GM12878 (cell line): ENCODE measurements around the gene OCRL. TPM values are rescaled to one million over a fixed set of nuclear protein-coding genes. Genes with fewer than 3 reads are reported as not detected.

Experiments
- ATAC-seq: fragments of 200-7000 bp; cut with Tn5 transposase; 3 replicates; pipeline ENCODE4 v1.9.1; 2020; ENCODE audit warnings: mild to moderate bottlenecking, moderate library complexity
- BruUV-seq: library from RNA; stranded (reverse); fragments of 400-500 nt; replicated peaks from 2 replicates; lab custom pipeline; 2021; lab: Mats Ljungman, UMichigan
- CTCF ChIA-PET: fragments of 300-600 bp; sonication (Branson Sonifier 250); formaldehyde crosslinking; extraction: SDS; loops from one replicate; lab custom pipeline; 2021; ENCODE audit warnings: inconsistent platforms; lab: Yijun Ruan, JAX
- POLR2A ChIA-PET: fragments of 350-600 bp; formaldehyde crosslinking; extraction: SDS; loops from one replicate; lab custom pipeline; 2021; ENCODE audit warnings: inconsistent platforms; lab: Charles Lee
- RAD21 ChIA-PET: fragments of 300-600 bp; sonication (Branson Sonifier 250); formaldehyde crosslinking; loops from one replicate; lab custom pipeline; 2023; ENCODE audit warnings: antibody characterized with exemption; ENCODE audit not compliant: unreplicated experiment; lab: Charles Lee
- SMC1A ChIA-PET: fragments of 300-600 bp; sonication (Branson Sonifier 250); formaldehyde crosslinking; loops from one replicate; lab custom pipeline; 2023; ENCODE audit not compliant: unreplicated experiment, uncharacterized antibody; lab: Charles Lee
- DNase-seq: peaks from one replicate; pipeline ENCODE4 v3.0.0-alpha.2; 2011; ENCODE audit warnings: low read depth, low spot score
- FAIRE-seq: peaks from 3 replicates; lab custom pipeline; 2011; peaks lifted over from hg19 to GRCh38; lab: Jason Lieb, UNC
- H2AFZ ChIP-seq: 2 replicates; pipeline ENCODE4 v1.6.0; 2011; ENCODE audit warnings: low read depth, low read length, control low read depth; ENCODE audit not compliant: control insufficient read depth
- H3K27ac ChIP-seq: 2 replicates; pipeline ENCODE4 v1.5.1; 2011; ENCODE audit warnings: control low read depth; ENCODE audit not compliant: control insufficient read depth, insufficient read depth
- H3K27me3 ChIP-seq, 2 experiments: replicated peaks in 1 of 2; 2 replicates each; pipeline versions ENCODE4 v1.6.0 to v1.6.1; 2011; ENCODE audit warnings: low read length in 1 of 2; ENCODE audit not compliant: control insufficient read depth in 2 of 2, insufficient read depth in 2 of 2
- H3K36me3 ChIP-seq, 2 experiments: 2 replicates each; pipeline ENCODE4 v1.5.1; 2011; ENCODE audit warnings: low read length in 1 of 2; ENCODE audit not compliant: control insufficient read depth in 2 of 2, insufficient read depth in 2 of 2
- H3K4me1 ChIP-seq: 2 replicates; pipeline ENCODE4 v1.6.1; 2011; ENCODE audit warnings: mild to moderate bottlenecking, low read length, moderate library complexity, mixed read lengths; ENCODE audit not compliant: control insufficient read depth, insufficient read depth
- H3K4me2 ChIP-seq: 2 replicates; pipeline ENCODE4 v1.6.0; 2011; ENCODE audit warnings: control low read depth; ENCODE audit not compliant: control insufficient read depth, insufficient read depth
- H3K4me3 ChIP-seq: fragments of 200-600 bp; sonication (generic); 2 replicates; pipeline ENCODE4 v1.5.1; 2016
- H3K79me2 ChIP-seq: 2 replicates; pipeline ENCODE4 v1.6.0; 2011; ENCODE audit warnings: low read length; ENCODE audit not compliant: control insufficient read depth, insufficient read depth
- H3K9ac ChIP-seq: 2 replicates; pipeline ENCODE4 v1.8.0; 2011; ENCODE audit warnings: low read length, control low read depth, mixed read lengths; ENCODE audit not compliant: control insufficient read depth, insufficient read depth
- H3K9me3 ChIP-seq: replicated peaks from 3 replicates; pipeline ENCODE4 v1.5.1; 2011; ENCODE audit warnings: mild to moderate bottlenecking, low read length; ENCODE audit not compliant: control insufficient read depth, insufficient read depth
- H4K20me1 ChIP-seq: 2 replicates; pipeline ENCODE4 v1.6.0; 2011; ENCODE audit not compliant: control insufficient read depth, insufficient read depth
- FOS ChIP-seq: IDR thresholded peaks from 3 replicates; pipeline ENCODE4 v1.6.1; 2011; ENCODE audit warnings: borderline replicate concordance; ENCODE audit not compliant: insufficient read length; ENCODE audit errors: extremely low read depth
- IKZF2 ChIP-seq, 2 experiments: fragments of 450-650 bp; IDR thresholded peaks; 2 replicates each; pipeline ENCODE4 v1.6.1; 2017; ENCODE audit warnings: mild to moderate bottlenecking in 2 of 2, moderate library complexity in 2 of 2
- POLR2A ChIP-seq: IDR thresholded peaks from 2 replicates; pipeline ENCODE4 v1.6.1; 2011; ENCODE audit warnings: low read depth, mild to moderate bottlenecking, low read length
- RAD51 ChIP-seq: fragments of 450-650 bp; IDR thresholded peaks from 2 replicates; pipeline ENCODE4 v1.6.1; 2016; ENCODE audit warnings: moderate library complexity, mild to moderate bottlenecking, inconsistent platforms
- SIX5 ChIP-seq: IDR thresholded peaks from 2 replicates; pipeline ENCODE4 v1.6.1; 2011; ENCODE audit warnings: mild to moderate bottlenecking, low read depth, low read length, moderate library complexity; ENCODE audit not compliant: severe bottlenecking
- SKIL ChIP-seq: fragments of 450-650 bp; IDR thresholded peaks from 2 replicates; pipeline ENCODE4 v1.6.1; 2017; ENCODE audit warnings: mild to moderate bottlenecking, low read depth, inconsistent platforms; ENCODE audit not compliant: poor library complexity, severe bottlenecking
- ZNF622 ChIP-seq: fragments of 450-650 bp; IDR thresholded peaks from 2 replicates; pipeline ENCODE4 v1.6.1; 2017; ENCODE audit warnings: mild to moderate bottlenecking, inconsistent platforms
- WGBS: methylation state at CpG from one replicate; pipeline ENCODE4 v1.1.6; 2016; ENCODE audit warnings: low lambda C conversion rate; ENCODE audit not compliant: insufficient replicate concordance, insufficient coverage; ENCODE audit errors: missing lambda C conversion rate; 5-methylcytosine and 5-hydroxymethylcytosine counted together
- in situ Hi-C: fragments of 300-500 bp; cut with MboI; formaldehyde crosslinking; loops from 9 replicates; pipeline ENCODE4 v1.14.3; 2018; ENCODE audit warnings: mixed read lengths
- intact Hi-C: fragments of 100-400 bp; cut with micrococcal nuclease; formaldehyde crosslinking; loops from one replicate; pipeline ENCODE4 v1.14.2; 2022; ENCODE audit not compliant: unreplicated experiment
- polyA plus RNA-seq, 11 experiments: library from polyadenylated mRNA; depleted of rRNA in 4 of 11; unstranded in 6 of 11; stranded (reverse) in 5 of 11; fragments of >200 nt; fragmentation: Nextera tagmentation in 4 of 11; fragmentation: Illumina TruSeq in 1 of 11; extraction: Ambion mirVana in 4 of 11; extraction: Trizol in 1 of 11; gene quantifications; 1 replicate in 1 of 11; 2 replicates in 10 of 11; pipeline versions ENCODE4 v1.2.1 to v1.2.3, GENCODE V29; 2011 to 2016; ENCODE audit warnings: inconsistent platforms in 2 of 11, missing spikeins in 2 of 11, low read depth in 1 of 11
- total RNA-seq, 4 experiments: library from RNA; depleted of rRNA in 3 of 4; stranded (reverse); fragments of >200 nt in 3 of 4; fragmentation: Illumina TruSeq in 1 of 4; extraction: Trizol in 1 of 4; gene quantifications; 2 replicates each; pipeline versions ENCODE4 v1.2.1 to v1.2.3, GENCODE V29; 2013 to 2021
- TF ChIP-seq, protein P1 (sequence below): fragments of 450-650 bp; conservative IDR thresholded peaks from 2 replicates; pipeline ENCODE4 v1.6.1; 2017; ENCODE audit warnings: mild to moderate bottlenecking, moderate library complexity
- TF ChIP-seq, protein P2 (sequence below), 3 experiments: IDR thresholded peaks in 2 of 3; conservative IDR thresholded peaks in 1 of 3; 2 replicates each; pipeline ENCODE4 v1.5.1; 2011; ENCODE audit warnings: low read depth in 3 of 3, low read length in 3 of 3, mild to moderate bottlenecking in 3 of 3, control low read depth in 2 of 3, moderate library complexity in 2 of 3, inconsistent platforms in 1 of 3, mixed read lengths in 1 of 3; ENCODE audit not compliant: control insufficient read depth in 2 of 3, insufficient read depth in 1 of 3; ENCODE audit errors: extremely low read depth in 1 of 3

OCRL gene
- total and polyA plus RNA-seq, 10 of the 15 experiments (the other 5 are each of a cell fraction or from before 2014, with no cell fraction given): 0.53 to 4.4 (median 2.3) TPM

DNA sequence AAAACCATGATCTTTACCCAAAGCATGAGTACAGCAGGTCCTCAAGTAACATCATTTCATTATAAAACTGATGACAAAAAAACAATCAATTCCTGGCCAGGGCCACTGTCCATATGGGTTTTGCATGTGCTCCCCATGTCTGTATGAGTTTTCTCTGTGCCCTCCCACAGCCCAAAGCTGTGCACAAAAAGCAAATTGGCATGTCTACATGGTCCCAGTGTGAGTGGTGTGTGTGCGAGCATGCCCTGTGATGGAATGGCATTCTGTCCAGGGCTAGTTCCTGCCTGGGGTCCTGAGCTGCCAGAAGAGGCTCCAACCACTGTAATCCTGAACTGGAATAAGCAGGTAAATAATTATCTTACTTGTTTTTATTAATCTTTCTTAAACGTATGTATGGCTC is 45.2 kb upstream of the OCRL start:
- no peak for TF ChIP-seq SIX5
- no peak for TF ChIP-seq ZNF622
- TF ChIP-seq, protein P1, sequence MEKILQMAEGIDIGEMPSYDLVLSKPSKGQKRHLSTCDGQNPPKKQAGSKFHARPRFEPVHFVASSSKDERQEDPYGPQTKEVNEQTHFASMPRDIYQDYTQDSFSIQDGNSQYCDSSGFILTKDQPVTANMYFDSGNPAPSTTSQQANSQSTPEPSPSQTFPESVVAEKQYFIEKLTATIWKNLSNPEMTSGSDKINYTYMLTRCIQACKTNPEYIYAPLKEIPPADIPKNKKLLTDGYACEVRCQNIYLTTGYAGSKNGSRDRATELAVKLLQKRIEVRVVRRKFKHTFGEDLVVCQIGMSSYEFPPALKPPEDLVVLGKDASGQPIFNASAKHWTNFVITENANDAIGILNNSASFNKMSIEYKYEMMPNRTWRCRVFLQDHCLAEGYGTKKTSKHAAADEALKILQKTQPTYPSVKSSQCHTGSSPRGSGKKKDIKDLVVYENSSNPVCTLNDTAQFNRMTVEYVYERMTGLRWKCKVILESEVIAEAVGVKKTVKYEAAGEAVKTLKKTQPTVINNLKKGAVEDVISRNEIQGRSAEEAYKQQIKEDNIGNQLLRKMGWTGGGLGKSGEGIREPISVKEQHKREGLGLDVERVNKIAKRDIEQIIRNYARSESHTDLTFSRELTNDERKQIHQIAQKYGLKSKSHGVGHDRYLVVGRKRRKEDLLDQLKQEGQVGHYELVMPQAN: no peak
- TF ChIP-seq, protein P2, sequence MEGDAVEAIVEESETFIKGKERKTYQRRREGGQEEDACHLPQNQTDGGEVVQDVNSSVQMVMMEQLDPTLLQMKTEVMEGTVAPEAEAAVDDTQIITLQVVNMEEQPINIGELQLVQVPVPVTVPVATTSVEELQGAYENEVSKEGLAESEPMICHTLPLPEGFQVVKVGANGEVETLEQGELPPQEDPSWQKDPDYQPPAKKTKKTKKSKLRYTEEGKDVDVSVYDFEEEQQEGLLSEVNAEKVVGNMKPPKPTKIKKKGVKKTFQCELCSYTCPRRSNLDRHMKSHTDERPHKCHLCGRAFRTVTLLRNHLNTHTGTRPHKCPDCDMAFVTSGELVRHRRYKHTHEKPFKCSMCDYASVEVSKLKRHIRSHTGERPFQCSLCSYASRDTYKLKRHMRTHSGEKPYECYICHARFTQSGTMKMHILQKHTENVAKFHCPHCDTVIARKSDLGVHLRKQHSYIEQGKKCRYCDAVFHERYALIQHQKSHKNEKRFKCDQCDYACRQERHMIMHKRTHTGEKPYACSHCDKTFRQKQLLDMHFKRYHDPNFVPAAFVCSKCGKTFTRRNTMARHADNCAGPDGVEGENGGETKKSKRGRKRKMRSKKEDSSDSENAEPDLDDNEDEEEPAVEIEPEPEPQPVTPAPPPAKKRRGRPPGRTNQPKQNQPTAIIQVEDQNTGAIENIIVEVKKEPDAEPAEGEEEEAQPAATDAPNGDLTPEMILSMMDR (IDR thresholded peaks at IDR 0.05 in 2 of 3, conservative IDR thresholded peaks at IDR 0.05 in 1 of 3; ENCODE audit: control insufficient read depth in 2 of 3, extremely low read depth in 1 of 3, insufficient read depth in 1 of 3, low read depth in 3 of 3, low read length in 3 of 3): no peak
- TF ChIP-seq RAD51: no peak
- no peak for TF ChIP-seq IKZF2 (IDR thresholded peaks at IDR 0.05)
- TF ChIP-seq SKIL: no peak
- no peak for TF ChIP-seq FOS
- TF ChIP-seq POLR2A: no peak
- RAD21 ChIA-PET: no interaction called here
- no peak overlapping the region for H3K4me3 ChIP-seq
- no peak for ATAC-seq
- CTCF ChIA-PET: no interaction called here
- no peaks in the 10 kb centered on the region for H3K4me1 ChIP-seq
- H3K27ac ChIP-seq: no peak overlapping the region
- intact Hi-C loops (no loop called here), in situ Hi-C loops (no loop called here)
- H2AFZ ChIP-seq: no peak overlapping the region
- no peaks in the 10 kb centered on the region for H3K9me3 ChIP-seq
- BruUV-seq: no TSS peak
- no peaks in the 10 kb centered on the region for H3K79me2 ChIP-seq
- no peak overlapping the region for H3K9ac ChIP-seq
- SMC1A ChIA-PET: no interaction called here
- H4K20me1 ChIP-seq: no peaks in the 10 kb centered on the region
- FAIRE-seq: no peak
- H3K36me3 ChIP-seq: no peaks in the 10 kb centered on the region
- no peak overlapping the region for H3K4me2 ChIP-seq
- POLR2A ChIA-PET: no interaction called here
- DNase-seq: no peak
- H3K27me3 ChIP-seq: no peaks in the 10 kb centered on the region
- WGBS: 22% methylated on average over 2 of the region's 2 CpGs
